Tracheal epithelial cell (primary cell): ENCODE results near the gene C1orf210. TPM values are rescaled to one million over a fixed set of nuclear protein-coding genes. Genes with fewer than 3 reads are reported as not detected.

Source experiments
- total RNA-seq: library from RNA; depleted of rRNA; stranded (reverse); fragments of >200 nt; gene quantifications from 2 replicates; pipeline ENCODE4 v1.2.1, GENCODE V29; 2014

The C1orf210 gene
- total RNA-seq, result 3.1 and 4.5 TPM in 2 replicates

DNA sequence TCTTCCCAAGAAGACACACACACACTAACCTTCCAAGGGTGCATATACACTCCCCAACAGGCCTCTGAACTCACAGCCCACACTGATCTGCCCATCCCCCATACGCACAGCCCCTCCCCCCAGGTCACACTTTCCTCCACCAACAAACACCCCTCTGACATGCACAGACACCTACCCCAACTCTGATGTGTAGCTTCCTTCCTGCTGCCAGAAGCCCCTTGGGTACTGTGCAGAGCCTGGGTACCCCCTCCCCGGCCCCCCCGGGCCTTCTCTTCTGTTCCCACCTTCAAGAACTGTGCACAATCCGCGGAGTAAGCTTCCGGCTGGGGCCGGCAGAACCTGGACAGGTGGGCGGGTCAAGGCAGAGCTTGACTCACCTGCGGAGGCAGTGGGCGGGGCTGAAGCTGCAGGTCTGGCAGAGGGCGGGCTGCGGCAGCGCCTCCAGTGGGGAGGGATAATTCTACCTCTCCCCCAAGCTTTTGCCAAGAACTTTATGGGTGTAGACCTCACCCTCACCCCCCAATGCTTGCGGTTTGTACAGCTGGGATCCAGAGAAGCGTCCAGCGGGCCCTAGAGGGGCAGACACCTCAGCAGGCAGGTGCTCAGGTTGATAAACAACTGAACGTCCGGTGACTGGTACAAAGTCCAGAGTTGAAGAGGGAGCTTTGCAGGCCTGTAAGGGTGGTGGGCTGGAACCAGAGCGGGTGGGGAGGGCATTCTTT is at the start of gene C1orf210:
Gene C1orf210 (minus strand): TSS at position 313 of the 722 bp plus-strand sequence. CDS start 2,311 bp downstream, outside the sequence.

DNA sequence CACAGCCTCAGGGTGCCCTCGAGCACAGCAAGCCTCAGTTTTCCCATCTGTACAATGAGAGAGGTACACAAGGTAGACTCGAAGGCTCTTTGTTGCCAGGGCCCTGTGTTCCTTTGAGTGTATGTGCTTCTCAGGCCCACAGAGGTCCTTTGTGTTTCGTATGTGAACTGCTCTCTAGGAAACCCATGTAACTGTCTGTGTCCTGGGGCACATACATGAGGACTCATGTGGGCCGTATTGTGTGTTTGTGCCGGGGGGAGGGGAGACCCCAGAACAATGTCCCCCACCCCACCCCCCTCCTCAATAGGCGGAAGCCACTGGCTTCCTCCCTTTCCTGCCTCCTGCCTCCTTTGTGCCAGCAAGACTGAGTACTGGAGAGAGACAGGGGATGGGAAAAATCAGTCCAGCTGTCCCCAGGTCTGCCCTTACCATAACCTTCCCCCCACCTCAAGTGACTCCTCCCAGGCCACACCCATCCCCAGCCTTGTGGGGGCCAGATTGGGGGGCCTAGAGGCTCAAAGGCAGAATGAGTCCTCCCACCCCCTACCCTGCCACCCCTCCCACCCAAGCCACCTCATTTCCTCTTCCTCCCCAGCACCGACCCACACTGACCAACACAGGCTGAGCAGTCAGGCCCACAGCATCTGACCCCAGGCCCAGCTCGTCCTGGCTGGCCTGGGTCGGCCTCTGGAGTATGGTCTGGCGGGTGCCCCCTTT is 15.2 kb upstream of the C1orf210 start, which contains the start of gene TIE1:
Gene TIE1 (plus strand): TSS at position 605 of the 717 bp plus-strand sequence. CDS start 90 bp downstream, at position 695.

DNA sequence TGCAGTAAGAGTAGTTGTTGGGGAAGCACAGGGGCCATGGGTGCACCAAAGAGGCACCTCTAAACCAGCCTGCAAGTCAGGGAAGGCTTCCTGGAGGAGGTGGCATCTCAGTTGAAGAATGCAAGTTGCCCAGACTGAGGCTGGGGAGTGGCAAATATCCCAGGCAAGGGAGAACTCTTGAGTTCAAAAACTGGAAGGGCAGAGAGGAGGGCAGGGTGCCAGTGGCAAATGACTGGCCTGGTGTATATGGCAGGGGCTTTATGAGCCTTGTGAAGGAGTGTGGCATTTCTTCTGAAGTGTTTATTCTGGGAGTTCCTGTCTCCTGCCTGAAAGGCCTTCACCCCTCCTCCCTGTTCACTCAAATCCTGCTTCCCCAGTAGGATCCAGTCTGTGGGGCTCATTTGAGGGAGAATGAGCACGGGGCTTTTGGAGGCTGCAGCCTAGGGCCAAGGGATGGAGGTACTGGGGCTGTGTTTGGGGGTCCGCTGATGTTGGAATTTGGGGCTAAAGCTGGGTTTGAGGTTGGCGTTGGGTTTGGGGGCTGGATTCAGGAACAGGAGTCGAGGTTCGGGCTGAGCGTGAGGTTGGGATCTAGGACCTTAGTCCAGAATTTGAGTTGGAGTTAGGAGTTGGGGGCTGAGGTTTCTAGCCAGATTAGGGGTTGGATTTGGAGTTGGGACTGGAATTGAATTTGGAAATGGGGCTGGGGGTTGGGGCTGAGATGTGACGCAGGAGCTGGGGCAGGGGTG is 15.6 kb downstream of the C1orf210 start, which contains the start of gene TMEM125:
Gene TMEM125 (plus strand): TSS at position 357 of the 749 bp plus-strand sequence. CDS start 2,740 bp downstream, outside the sequence.

Other genes with a start within 250 kb of the C1orf210 start
- gene EBNA1BP2, start 113.3 kb downstream of the C1orf210 start, total RNA-seq, result 90.6 and 101 TPM in 2 replicates
- gene CFAP57, start 113.3 kb downstream of the C1orf210 start, total RNA-seq, result 0.24 and 1.9 TPM in 2 replicates
- 6.3 and 9.0 TPM in 2 replicates for gene TMEM125, start 15.6 kb downstream of the C1orf210 start, total RNA-seq
- gene TIE1, start 15.4 kb upstream of the C1orf210 start, total RNA-seq, result 0.85 and 3.6 TPM in 2 replicates
- gene MPL, start 52.2 kb upstream of the C1orf210 start, total RNA-seq, result not detected in 2 replicates
- 2.3 and 12.0 TPM in 2 replicates for gene CDC20, start 73.4 kb upstream of the C1orf210 start, total RNA-seq
- gene ELOVL1, start 82.4 kb upstream of the C1orf210 start, total RNA-seq, result 60.1 and 90.6 TPM in 2 replicates
- gene MED8, start 104.2 kb upstream of the C1orf210 start, total RNA-seq, result 40.3 and 56.9 TPM in 2 replicates
- gene SZT2, start 104.3 kb upstream of the C1orf210 start, total RNA-seq, result 8.9 and 11.7 TPM in 2 replicates
- 16.2 and 65.8 TPM in 2 replicates for gene HYI, start 168.3 kb upstream of the C1orf210 start, total RNA-seq
- 193 and 245 TPM in 2 replicates for gene PTPRF, start 245.3 kb upstream of the C1orf210 start, total RNA-seq